Measurements from ENCODE around the gene ZFP92.
A peak's percentile ranks its signal among the peaks of the same experiment; 100 is the strongest.

Gene ZFP92

GRCh38 chrX:153433161-153433680 is 21.9 kb downstream of the ZFP92 start:
- FAIRE-seq, result no peak
- DNase-seq (ENCODE audit: insufficient read length), result no peak
- TF ChIP-seq POLR2AphosphoS5 (IDR thresholded peaks at IDR 0.05; ENCODE audit: low read depth, low read length) (no peak), POLR2A (IDR thresholded peaks at IDR 0.05; ENCODE audit: low read depth, low read length) (no peak), TAF1 (IDR thresholded peaks at IDR 0.05; ENCODE audit: borderline replicate concordance, low read depth, low read length) (no peak)

- DNase-seq (ENCODE audit: insufficient read length), result no peak
- TF ChIP-seq POLR2AphosphoS5 (IDR thresholded peaks at IDR 0.05; ENCODE audit: low read depth, low read length), result no peak
- no peak for TF ChIP-seq POLR2A (IDR thresholded peaks at IDR 0.05; ENCODE audit: low read depth, low read length)
- no peak for TF ChIP-seq TAF1 (IDR thresholded peaks at IDR 0.05; ENCODE audit: borderline replicate concordance, low read depth, low read length)
- no peak for FAIRE-seq
Observed at GRCh38 chrX:153433781-153434285, 22.6 kb downstream of the ZFP92 start.

- FAIRE-seq, result no peak
- DNase-seq (ENCODE audit: insufficient read length), result no peak
- TF ChIP-seq TAF1 (IDR thresholded peaks at IDR 0.05; ENCODE audit: borderline replicate concordance, low read depth, low read length) (no peak), POLR2AphosphoS5 (IDR thresholded peaks at IDR 0.05; ENCODE audit: low read depth, low read length) (no peak), POLR2A (IDR thresholded peaks at IDR 0.05; ENCODE audit: low read depth, low read length) (no peak)
Observed at GRCh38 chrX:153434801-153435200, 23.5 kb downstream of the ZFP92 start.

GRCh38 chrX:153435845-153436244 is 24.6 kb downstream of the ZFP92 start:
- TF ChIP-seq POLR2AphosphoS5 (IDR thresholded peaks at IDR 0.05; ENCODE audit: low read depth, low read length), result no peak
- FAIRE-seq, result no peak

GRCh38 chrX:153438532-153438931 is 27.3 kb downstream of the ZFP92 start:
- no peak for FAIRE-seq
- no peak for DNase-seq (ENCODE audit: insufficient read length)
- TF ChIP-seq POLR2AphosphoS5 (IDR thresholded peaks at IDR 0.05; ENCODE audit: low read depth, low read length), result no peak
- TF ChIP-seq POLR2A (IDR thresholded peaks at IDR 0.05; ENCODE audit: low read depth, low read length), result no peak
- no peak for TF ChIP-seq TAF1 (IDR thresholded peaks at IDR 0.05; ENCODE audit: borderline replicate concordance, low read depth, low read length)

More at GRCh38 chrX:153435845-153436244, 24.6 kb downstream of the ZFP92 start:
- DNase-seq (ENCODE audit: insufficient read length), result no peak

GRCh38 chrX:153439977-153440376 is 28.7 kb downstream of the ZFP92 start:
- no peak for TF ChIP-seq TAF1 (IDR thresholded peaks at IDR 0.05; ENCODE audit: borderline replicate concordance, low read depth, low read length)
- no peak for TF ChIP-seq POLR2A (IDR thresholded peaks at IDR 0.05; ENCODE audit: low read depth, low read length)
- no peak for TF ChIP-seq POLR2AphosphoS5 (IDR thresholded peaks at IDR 0.05; ENCODE audit: low read depth, low read length)
- DNase-seq (ENCODE audit: insufficient read length), result no peak
- FAIRE-seq, result peak; percentile 40

GRCh38 chrX:153440556-153441135 is 29.4 kb downstream of the ZFP92 start:
- TF ChIP-seq POLR2A (IDR thresholded peaks at IDR 0.05; ENCODE audit: low read depth, low read length) (no peak), POLR2AphosphoS5 (IDR thresholded peaks at IDR 0.05; ENCODE audit: low read depth, low read length) (no peak), TAF1 (IDR thresholded peaks at IDR 0.05; ENCODE audit: borderline replicate concordance, low read depth, low read length) (no peak)
- no peak for DNase-seq (ENCODE audit: insufficient read length)
- no peak for FAIRE-seq

GRCh38 chrX:153441296-153441695 is 30.0 kb downstream of the ZFP92 start:
- DNase-seq (ENCODE audit: insufficient read length) (no peak), FAIRE-seq (no peak)
- TF ChIP-seq POLR2A (IDR thresholded peaks at IDR 0.05; ENCODE audit: low read depth, low read length) (no peak), POLR2AphosphoS5 (IDR thresholded peaks at IDR 0.05; ENCODE audit: low read depth, low read length) (no peak), TAF1 (IDR thresholded peaks at IDR 0.05; ENCODE audit: borderline replicate concordance, low read depth, low read length) (no peak)

- TF ChIP-seq TAF1 (IDR thresholded peaks at IDR 0.05; ENCODE audit: borderline replicate concordance, low read depth, low read length) (no peak), POLR2AphosphoS5 (IDR thresholded peaks at IDR 0.05; ENCODE audit: low read depth, low read length) (no peak), POLR2A (IDR thresholded peaks at IDR 0.05; ENCODE audit: low read depth, low read length) (no peak)
- DNase-seq (ENCODE audit: insufficient read length) (no peak), FAIRE-seq (no peak)
Observed at GRCh38 chrX:153441981-153442380, 30.7 kb downstream of the ZFP92 start.

GRCh38 chrX:153442463-153442862 is 31.2 kb downstream of the ZFP92 start:
- no peak for DNase-seq (ENCODE audit: insufficient read length)
- no peak for TF ChIP-seq POLR2AphosphoS5 (IDR thresholded peaks at IDR 0.05; ENCODE audit: low read depth, low read length)
- no peak for TF ChIP-seq POLR2A (IDR thresholded peaks at IDR 0.05; ENCODE audit: low read depth, low read length)
- no peak for TF ChIP-seq TAF1 (IDR thresholded peaks at IDR 0.05; ENCODE audit: borderline replicate concordance, low read depth, low read length)
- no peak for FAIRE-seq

- FAIRE-seq, result no peak
- no peak for TF ChIP-seq POLR2A (IDR thresholded peaks at IDR 0.05; ENCODE audit: low read depth, low read length)
- no peak for TF ChIP-seq POLR2AphosphoS5 (IDR thresholded peaks at IDR 0.05; ENCODE audit: low read depth, low read length)
Observed at GRCh38 chrX:153443476-153444332, 32.4 kb downstream of the ZFP92 start.

More at GRCh38 chrX:153443476-153444332, 32.4 kb downstream of the ZFP92 start:
- no peak for DNase-seq (ENCODE audit: insufficient read length)
